Stimulated activated CD4-positive, alpha-beta T cell treated with anti-CD3 and anti-CD28 coated beads, TNF-alpha, amount 100 ng/mL, for 1 hour (primary cell): ENCODE data around the gene HAUS8.
A peak's percentile ranks its signal among the peaks of the same experiment; 100 is the strongest.
"Not testable (repeated sequence)": the region's sequence is repeated elsewhere in the genome, so short reads cannot be mapped to it uniquely, and the experiment has no call there.

Experiments used
- DNase-seq, 3 donors: peaks; one replicate each; pipeline ENCODE4 v3.0.0-alpha.2; 2020; ENCODE audit warnings: low read depth in 3 of 3, low spot score in 1 of 3

The HAUS8 gene

DNA sequence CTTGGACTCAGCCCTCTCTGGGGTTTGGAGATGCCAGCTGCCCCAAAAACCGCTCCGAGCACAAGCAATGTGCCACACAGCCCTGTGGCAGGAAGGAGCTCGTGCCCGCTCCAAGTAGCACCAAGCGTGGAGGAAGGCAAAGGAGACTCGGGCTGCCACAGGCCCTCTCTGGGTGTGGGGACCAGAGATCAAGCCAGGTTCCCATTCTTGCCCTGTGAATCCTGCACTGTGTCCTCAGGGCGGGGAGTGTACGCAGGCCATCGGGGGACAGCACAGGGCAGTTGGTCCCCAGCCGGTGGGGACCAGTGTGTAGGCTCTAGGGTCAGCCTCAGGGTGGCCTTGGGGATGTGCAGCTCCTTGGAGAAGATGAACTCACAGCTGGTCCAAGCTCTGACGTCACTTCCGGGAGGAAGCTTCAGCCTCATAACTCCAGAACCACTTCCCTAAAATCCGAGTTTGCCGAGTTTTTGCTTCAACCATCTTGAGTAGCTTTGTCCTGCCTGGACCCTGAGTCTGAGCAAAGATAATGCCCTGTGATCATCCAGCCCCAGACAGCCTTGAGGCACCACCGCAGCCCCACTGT lies 39.3 kb downstream of the HAUS8 start:
- DNase-seq: no peak

DNA sequence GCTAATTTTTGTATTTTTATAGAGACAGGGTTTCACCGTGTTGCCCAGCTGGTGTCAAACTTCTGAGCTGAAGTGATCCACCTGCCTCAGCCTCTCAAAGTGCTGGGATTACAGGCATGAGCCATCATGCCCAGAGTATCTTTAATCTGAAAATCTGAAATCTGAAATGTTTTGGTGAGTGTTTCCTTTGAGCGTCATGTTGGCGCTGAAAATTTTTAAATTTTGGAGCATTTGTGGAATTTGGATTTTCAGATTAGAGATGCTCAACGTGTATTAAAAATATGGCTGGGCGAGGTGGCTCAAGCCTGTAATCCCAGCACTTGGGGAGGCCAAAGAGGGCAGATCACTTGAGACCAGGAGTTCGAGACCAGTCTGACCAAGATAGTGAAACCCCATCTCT lies 43.5 kb downstream of the HAUS8 start:
- no peak for DNase-seq

DNA sequence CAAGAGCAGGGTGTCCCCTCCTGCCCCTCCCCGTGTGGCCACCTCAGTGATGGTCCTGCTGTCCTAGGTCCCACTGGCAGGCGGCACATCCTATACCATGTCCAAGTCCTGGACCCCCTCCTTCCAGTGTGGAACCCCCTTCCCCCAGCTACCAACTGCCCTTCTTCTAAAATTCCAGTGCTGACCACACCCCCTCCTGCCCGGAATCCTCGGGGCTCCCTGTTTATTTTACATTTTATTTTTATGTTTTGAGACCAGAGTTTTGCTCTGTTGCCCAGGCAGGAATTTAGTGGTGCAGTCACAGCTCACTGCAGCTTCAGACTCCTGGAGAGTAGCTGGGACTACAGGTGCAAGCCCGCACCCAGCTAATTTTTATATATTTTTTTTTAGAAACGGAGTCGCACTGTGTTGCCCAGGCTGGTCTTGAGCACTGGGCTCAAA lies 47.7 kb downstream of the HAUS8 start:
- no peak for DNase-seq

DNA sequence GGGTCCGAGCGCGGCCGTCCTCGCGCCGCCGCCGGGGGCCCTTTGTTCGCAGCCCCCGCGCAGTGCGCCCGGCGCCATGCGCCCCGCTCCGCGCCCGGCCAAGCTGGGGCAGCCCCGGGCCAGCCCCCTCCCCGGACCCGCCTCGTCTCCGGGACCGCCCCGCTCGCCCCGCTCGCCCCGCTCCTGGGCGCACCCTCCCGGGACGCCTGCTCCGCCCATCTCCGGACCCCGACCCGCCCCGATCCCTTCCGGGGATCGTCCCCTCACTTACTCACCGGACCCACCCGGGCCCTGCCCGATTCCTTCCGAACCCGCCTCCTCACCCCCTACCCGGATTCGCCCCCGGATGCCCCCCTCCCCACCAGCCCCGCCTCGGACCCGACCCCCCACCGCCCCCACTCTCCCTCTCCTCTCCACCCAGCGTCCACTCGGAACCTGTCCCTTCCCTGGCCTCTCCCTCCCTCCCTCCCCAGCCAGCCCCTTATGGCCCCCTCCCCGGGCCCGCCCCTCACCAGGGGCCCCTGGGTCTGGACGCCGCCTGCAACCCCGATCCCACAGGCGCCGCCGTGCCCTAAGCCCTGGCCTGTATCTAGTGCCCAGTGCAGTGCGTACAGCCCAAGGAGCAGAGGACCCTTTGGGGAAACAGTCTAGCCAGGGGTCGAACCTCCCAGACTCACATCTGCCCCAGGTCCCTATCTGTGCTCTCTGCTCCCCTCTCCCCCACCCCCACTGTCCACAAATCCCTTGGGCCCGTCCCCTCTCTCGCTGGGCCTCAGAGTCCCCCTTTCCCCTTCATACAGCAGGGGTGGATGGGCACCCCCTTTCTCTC lies 48.3 kb downstream of the HAUS8 start, which contains the start of gene CPAMD8:
Gene CPAMD8, minus strand, starts transcription at position 105 of the 829 bp plus-strand sequence. CDS start 168 bp downstream, outside the sequence.
- DNase-seq: no peak

DNA sequence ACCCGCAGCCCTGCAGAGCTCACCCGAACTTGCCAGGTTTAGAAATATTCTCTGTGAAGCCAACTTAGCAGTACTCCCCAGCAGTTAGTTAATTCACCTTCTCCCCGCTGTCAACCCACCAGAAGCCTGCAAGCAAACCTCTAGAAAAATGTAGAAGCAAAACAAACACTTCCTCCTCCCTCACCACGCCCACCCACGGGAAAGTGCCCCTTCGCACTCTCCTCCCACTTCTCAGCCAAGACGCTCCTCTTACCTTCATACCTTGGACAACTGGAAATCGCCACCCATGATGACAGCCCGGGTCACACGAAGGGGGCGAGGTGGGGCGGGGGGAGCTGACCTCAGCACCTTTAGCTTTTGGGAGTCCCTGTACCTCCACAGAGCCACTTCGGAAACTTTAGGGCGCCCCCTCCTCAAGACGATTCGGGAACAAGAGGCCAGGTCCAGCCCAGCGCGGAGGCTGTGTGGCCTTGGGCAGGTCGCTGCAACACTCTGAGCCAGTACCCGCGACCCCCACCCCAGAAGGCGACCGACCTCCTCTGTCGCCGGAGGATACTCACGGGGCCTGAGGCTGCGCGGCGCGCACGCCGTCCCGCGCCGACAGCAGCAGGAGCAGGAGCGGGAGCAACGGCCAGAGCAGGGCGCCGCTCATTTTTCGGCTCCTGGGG lies 49.1 kb downstream of the HAUS8 start:
- no peak for DNase-seq

DNA sequence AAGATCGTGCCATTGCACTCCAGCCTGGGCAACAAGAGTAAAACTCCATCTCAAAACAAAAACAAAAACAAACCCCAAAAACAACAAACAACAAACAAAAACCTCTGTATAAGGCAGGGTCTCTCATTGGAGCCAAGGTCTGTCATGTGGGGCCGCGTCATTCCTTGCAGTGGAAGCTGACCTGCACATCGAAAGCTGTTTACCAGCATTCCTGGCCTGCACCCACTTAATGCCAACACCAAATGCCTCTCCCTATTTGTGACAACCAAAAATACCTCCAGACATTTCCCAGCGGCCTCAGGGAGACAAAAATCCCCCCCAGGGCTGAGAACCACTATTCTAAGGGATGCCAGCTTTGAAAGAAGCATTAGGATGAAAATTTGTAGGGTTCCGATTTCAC lies 49.9 kb downstream of the HAUS8 start:
- no peak for DNase-seq

DNA sequence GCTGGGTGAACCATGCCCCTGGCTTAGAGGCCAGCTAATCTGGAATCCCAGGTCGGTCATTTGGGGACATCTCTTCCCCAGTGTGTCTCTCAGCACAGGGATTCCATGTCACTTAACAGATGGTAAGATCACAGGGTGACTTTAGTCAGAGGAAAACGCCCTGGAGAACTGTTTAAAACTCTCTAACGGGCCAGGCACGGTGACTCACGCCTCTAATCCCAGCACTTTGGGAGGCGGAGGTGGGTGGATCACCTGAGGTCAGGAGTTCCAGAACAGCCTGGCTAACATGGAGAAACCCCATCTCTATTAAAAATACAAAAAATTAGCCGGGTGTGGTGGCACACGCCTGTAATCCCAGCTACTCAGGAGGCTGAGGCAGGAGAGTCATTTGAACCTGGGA lies 50.3 kb downstream of the HAUS8 start:
- not testable (repeated sequence) for DNase-seq

DNA sequence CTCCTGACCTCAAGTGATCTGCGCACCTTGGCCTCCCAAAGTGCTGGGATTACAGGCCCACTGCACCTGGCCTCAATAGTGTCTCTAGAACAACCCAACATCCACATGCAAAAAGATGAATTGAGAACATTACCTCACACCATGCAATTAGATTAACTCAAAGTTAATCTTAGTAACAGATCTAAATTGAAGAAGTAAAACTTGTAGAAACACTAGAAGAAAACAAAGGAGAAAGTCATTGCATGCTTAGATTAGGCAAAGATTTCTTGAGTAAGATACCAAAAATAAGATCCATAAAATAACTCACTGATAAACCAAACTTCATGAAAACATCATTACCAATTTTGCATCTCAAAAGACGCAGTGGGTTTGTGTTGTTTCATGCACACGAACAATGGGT lies 51.4 kb downstream of the HAUS8 start:
- DNase-seq: no peak

DNA sequence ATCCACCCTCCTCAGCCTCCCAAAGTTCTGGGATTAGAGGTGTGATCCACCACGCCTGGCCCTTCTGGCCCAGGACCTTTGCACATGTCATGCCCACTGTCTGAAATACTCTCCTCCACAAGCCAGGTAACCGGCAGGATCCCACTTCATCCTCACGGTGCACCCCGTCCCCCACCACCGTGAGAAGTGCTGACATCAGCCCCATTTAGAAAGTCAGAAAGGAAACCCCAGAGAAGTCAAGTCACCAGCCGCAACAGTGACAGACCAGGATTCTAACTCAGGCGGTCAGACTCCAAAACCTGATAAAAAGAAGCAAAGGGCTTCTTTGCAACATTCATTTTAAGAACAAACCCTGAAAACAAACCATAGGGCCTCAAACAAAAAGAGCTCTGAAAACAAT lies 52.5 kb downstream of the HAUS8 start:
- no peak for DNase-seq

DNA sequence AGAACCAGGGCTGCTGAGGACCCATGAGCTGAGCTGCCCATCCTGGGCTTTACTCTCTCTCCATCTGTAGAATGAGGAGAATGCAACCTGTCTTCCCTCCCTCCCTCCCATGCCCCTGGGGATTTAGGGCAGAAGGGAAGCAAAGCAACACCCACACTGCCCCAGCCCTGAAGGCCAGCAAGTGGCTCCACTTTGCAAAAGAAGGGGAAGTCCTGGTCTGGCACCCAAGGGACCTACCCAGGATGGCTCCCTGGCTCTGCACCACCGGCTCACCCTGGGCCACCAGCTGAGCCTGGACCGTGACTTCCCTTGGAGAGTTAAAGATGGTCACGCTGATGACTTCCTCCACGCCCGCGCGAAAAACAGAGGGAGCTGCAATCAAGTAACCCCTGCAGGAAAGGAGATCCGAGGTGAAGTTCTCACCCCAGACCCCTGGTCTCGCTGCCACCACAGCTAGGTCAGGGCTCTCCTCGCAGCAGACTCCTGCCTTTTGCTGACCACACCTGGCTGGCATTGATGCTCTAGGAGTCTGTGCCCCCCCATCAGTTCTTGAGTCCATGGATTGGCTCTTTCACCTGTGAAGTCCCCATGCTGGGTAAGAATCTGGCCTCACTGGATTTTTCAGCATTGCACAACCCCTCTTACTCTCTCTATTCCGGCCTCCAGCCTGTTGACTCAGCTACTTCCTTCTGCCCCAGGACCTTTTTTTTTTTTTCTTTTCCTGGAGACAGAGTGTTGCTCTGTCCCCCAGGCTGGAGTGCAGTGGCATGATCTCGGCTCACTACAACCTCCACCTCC lies 53.3 kb downstream of the HAUS8 start:
- DNase-seq: no peak

DNA sequence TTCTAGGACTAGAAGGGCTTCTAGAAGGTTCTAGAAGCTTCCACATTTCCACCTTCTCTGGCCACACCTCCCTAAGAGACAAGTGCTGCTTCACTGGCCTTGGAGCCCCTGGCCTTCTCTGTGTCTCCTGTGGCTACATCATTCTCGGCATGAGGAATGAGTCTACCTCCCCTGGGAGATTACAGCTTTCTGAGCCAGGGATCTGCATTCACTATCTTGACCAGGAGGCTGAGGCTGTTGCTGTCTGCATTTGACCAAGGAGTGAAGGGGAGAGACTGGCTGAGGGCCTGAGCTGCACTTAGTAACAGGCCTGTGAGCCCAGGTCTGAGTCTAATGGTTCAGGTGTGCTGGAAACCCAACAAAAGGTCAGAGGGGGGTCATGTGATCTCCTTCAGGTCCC lies 53.9 kb downstream of the HAUS8 start:
- no peak for DNase-seq

DNA sequence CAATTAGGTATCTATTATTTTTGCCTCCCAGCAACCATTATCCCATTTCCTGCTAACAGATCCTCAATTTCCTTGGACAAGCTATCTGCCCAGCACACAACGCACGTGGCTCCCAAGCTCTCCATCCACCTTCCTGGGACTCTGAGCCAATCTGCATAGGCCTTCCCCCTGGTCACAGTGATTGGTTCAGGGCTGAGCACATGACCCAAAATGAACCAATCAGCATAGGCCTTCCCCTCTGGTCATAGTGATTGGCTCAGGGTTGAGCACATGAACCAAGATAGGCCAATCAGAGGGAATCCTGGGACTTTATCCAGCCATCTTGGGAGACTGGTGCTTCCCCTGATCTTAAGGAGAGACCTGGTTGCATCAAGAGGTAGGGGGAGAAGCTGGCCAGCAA lies 54.4 kb downstream of the HAUS8 start:
- DNase-seq: no peak

DNA sequence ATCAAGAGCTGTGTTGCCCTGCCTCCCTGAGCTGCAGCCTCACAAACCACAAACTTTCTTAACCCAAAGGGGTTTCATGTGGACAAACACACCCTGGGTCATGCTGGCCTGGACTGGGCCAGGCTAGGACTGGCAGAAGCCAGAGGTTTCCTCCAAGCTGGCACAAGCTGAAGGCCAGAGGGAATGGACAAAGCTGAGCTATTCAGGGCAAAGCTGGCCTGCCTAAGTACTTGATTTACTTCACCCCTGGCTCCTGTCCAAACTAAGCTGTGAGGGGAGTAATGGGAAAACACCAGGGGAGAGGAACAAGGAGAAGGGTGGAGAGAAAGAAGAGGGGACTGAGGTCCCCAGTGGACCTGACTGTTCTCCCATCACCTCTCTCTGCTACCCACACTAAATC lies 54.9 kb downstream of the HAUS8 start:
- no peak for DNase-seq

DNA sequence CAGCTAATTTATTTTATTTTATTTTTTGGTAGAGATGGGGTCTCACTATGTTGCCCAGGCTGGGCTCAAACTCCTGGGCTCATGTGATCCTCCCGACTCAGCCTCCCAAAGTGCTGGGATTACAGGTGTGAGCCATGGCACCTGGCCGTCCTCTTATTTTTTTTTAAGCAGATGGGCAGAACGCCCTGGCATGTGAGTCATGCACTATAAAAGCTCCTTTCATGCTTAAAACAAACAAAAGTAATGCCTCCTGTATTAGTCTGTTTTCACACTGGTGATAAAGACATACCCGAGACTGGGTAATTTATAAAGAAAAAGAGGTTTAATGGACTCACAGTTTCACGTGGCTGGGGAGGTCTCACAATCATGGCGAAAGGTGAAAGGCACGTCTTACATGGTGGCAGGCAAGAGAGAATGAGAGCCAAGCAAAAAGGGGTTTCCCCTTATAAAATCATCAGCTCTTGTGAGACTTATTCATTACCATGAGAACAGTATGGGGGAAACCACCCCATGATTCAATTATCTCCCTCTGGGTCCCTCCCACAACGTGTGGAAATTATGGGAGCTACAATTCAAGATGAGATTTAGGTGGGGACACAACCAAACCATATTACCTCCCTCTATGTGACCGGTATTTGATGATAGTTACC lies 60.9 kb downstream of the HAUS8 start:
- DNase-seq: not testable (repeated sequence)

DNA sequence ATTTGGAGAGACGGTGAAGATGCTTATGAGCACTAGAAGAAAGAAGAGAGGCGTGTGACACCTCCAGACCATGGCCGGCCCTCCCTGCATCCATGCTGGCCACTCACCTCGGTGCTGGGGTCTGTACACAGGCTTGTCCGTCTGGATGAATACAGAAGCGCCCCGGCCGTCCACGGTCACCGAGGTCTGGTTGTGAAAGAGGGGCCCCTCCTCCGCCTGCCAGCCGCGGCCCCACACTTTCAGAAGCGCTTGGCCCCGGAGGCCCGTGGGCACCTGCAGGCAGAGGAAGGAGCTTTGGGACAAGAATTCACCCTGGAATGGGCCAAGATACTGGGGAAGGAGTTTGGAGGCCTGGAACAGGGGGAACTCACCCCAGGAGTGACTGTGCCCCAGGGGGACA lies 63.8 kb downstream of the HAUS8 start:
- DNase-seq: no peak

DNA sequence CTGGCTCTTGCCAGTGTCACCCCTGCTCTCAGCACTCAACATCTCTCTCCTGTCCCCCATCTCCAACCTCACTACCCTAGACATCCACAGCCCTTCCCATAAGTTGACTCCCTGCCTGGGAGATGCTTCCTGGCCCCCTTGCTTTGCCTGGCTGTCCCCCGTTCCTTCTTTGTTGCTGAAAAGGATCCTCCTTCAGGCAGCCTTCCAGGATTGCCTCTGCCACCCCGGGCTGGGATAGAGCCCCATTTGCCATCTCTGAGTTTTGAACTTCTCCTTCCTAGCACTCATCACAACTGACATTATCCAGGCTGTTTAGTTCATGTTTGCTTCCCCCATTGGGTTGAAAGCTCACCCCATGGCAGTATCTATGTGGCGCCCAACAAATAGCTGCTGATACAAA lies 68.7 kb downstream of the HAUS8 start:
- DNase-seq: no peak

DNA sequence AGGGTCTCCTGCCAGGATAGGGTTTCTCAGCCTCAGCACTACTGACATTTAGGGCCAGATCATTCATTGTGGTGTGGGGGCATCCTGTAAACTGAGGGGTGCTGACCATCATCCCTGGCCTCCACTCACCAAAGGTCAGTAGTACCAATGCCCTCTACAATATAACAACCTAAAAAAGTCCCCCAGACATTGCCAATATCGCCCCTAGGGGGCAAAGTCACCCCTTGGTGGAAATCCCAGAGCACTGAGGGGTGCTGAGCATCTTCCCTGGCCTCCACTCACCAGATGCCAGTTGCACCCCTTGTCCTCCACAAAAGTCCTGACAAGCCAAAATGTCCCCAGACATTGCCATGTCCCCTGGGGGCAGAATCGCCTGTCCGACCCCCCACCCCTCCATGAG lies 70.3 kb downstream of the HAUS8 start:
- no peak for DNase-seq

DNA sequence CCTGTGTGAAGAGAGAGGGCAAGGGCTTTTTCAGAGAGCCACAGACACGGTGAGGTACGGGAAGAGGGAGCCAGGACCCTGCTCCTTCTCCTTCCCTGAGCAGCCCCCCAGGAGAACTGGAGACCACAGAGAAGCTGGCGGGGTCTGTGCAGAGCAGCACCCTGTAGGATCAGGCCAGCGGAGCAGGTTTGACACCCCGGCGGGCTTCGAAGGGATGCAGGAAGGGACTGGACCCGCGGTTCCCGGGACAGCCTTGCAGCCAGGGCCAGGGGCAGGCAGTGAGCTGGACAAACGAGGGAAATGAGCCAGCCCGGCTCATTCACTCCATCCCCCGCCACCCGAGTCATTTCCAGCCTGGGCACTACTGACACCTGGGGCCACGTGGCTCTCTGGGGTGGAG lies 70.9 kb downstream of the HAUS8 start:
- no peak for DNase-seq

DNA sequence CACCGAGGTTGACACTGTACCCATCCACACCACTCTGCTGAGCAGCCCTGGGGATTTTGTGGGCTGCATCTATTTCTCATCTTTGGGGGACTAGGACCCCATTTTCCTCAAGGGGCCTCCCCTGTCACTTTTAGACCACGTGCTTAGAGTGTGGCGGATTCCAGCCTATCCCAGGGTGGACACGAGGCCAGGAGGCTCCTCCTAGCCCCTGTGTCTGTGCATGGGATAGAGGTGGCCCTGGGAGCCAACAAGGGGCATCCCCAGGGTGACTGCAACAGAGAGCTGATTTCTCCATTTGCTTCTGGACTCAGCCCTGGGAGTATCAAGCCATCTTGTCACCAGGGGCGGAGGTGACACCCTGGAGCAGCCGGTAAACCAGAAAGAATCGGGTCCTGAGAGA lies 72.8 kb downstream of the HAUS8 start:
- DNase-seq: no peak

DNA sequence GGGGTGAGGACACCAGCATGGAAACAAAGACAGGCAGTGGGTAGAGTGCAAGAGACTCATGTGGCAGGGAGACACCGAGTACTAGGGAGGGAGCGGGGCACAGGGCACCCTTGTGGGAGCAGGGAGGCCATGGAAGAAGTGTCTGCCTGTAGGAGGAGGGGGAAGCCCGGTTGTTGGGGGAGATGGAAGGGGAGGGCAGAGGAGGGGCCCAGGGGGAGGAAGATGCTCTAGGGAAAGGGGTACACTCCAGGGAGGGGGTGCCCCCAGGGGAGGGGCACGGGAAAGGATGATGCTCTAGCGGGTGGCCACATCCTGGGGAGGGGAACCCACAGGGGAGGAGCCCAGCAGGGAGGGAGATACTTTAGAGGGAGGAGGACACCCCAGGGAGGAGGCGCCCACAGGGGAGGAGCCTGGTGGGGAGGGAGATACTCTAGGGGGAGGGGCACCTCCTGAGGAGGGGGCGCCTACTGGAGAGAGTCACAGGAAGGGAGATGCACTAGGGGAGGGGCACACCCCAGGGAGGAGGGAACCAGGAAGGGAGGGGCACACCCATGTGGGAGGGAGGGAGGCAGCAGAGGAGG lies 73.6 kb downstream of the HAUS8 start:
- DNase-seq: peak; percentile 25 to 61 (median 33)
